ENCODE results near the gene NRN1L.

- TF ChIP-seq, protein P1, sequence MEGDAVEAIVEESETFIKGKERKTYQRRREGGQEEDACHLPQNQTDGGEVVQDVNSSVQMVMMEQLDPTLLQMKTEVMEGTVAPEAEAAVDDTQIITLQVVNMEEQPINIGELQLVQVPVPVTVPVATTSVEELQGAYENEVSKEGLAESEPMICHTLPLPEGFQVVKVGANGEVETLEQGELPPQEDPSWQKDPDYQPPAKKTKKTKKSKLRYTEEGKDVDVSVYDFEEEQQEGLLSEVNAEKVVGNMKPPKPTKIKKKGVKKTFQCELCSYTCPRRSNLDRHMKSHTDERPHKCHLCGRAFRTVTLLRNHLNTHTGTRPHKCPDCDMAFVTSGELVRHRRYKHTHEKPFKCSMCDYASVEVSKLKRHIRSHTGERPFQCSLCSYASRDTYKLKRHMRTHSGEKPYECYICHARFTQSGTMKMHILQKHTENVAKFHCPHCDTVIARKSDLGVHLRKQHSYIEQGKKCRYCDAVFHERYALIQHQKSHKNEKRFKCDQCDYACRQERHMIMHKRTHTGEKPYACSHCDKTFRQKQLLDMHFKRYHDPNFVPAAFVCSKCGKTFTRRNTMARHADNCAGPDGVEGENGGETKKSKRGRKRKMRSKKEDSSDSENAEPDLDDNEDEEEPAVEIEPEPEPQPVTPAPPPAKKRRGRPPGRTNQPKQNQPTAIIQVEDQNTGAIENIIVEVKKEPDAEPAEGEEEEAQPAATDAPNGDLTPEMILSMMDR (IDR thresholded peaks at IDR 0.05; ENCODE audit: low read depth, low read length, missing input control), result no peak
- TF ChIP-seq YY1 (IDR thresholded peaks at IDR 0.05) (no peak), ATF3 (IDR thresholded peaks at IDR 0.05) (no peak), JUND (IDR thresholded peaks at IDR 0.05) (no peak), RAD21 (IDR thresholded peaks at IDR 0.05) (no peak), TAF1 (conservative IDR thresholded peaks at IDR 0.05) (no peak), REST (IDR thresholded peaks at IDR 0.05) (no peak), ZBTB33 (IDR thresholded peaks at IDR 0.05) (no peak), RXRA (IDR thresholded peaks at IDR 0.05) (no peak), SP1 (IDR thresholded peaks at IDR 0.05) (no peak), FOXA1 (IDR thresholded peaks at IDR 0.05) (no peak), GABPA (IDR thresholded peaks at IDR 0.05 in 1 of 2, conservative IDR thresholded peaks at IDR 0.05 in 1 of 2) (no peak), HNF4G (IDR thresholded peaks at IDR 0.05) (no peak)
- TF ChIP-seq, protein P2, sequence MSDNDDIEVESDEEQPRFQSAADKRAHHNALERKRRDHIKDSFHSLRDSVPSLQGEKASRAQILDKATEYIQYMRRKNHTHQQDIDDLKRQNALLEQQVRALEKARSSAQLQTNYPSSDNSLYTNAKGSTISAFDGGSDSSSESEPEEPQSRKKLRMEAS (IDR thresholded peaks at IDR 0.05), result no peak
Measured at GRCh38 chr16:67932462-67932840, 47.8 kb downstream of the NRN1L start.
